Left renal pelvis (tissue), 4 donors: Measurements from ENCODE around the gene A2ML1. TPM values are rescaled to one million over a fixed set of nuclear protein-coding genes. Genes with fewer than 3 reads are reported as not detected.
"Not testable (repeated sequence)": the region's sequence is repeated elsewhere in the genome, so short reads cannot be mapped to it uniquely, and the experiment has no call there.

Experiments used
- DNase-seq, 4 donors: peaks; one replicate each; pipeline ENCODE4 v3.0.0-alpha.2; 2013; ENCODE audit warnings: low read depth in 4 of 4, low spot score in 3 of 4
- polyA plus RNA-seq, 4 donors: library from polyadenylated mRNA; unstranded; fragments of 120-200 nt; gene quantifications; one replicate each; pipeline ENCODE4 v1.2.1, GENCODE V29; 2013; ENCODE audit not compliant: insufficient read length in 4 of 4

The A2ML1 gene
- polyA plus RNA-seq, 4 donors: 0.10 to 0.64 (median 0.29) TPM

- no peak for DNase-seq
Measured at GRCh38 chr12:8816448-8817050, 5.9 kb upstream of the A2ML1 start.

- no peak for DNase-seq
Measured at GRCh38 chr12:8817856-8818255, 4.6 kb upstream of the A2ML1 start.

DNA sequence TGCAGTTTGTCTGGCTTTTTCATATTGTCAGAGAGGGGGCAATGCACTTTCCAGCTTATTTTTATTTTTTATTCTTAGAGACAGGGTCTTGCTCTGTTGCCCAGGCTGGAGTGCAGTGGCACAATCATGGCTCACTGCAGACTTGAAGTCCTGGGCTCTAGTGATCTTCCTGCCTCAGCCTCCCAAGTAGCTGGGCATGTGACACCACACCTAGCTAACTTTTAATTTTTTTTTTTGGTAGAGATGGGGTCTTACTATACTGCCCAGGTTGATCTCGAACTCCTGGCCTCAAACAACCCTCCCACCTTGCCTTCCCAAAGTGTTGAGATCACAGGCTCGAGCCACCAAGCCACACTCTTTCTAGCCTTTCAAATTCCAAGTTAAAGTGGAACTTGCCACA is 3.9 kb upstream of the A2ML1 start:
- no peak for DNase-seq

DNA sequence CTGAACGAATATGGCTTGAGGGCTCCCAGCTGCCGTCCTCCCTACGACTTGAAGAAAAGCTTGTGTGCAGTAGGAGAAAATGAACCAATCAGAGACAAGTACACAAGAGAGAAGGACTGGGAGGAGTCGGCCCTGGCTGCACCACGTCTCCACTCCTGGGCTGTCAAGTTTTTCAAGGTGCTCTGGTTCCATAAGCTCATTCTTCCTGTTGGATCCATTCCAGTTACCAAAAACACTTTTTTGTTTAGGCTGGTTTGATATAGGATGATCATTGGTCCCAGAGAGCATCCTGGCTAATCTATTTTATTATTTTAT is 2.8 kb upstream of the A2ML1 start:
- no peak for DNase-seq

DNA sequence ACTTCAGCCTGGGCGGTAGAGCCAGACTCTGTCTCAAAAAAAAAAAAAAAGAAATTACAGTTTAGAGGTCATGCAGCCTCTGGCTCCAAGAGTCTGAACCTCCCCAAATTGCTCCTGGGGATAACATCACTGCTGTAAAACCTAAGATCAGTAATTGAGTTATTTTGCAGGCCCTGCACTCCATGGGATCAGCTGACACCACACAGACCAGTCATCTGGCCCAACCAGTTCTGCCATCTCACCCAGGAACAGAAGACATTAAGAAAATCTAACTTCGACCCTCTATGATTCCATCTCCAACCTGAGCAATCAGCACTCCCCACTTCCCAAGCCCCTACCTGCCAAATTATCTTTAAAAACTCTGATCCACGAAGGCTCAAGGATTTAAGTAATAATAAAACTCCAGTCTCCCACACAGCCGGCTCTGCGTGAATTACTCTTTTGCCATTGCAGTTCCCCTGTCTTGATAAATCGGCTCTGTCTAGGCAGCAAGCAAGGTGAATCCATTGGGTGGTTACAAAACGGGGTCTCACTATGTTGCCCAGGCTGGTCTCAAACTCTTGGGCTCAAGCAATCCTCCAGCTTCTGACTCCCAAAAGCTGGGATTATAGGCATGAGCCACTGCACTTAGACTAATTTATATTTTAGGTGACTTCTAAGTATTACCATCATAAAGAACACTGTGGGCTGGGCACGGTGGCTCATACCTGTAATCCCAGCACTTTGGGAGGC is 1.6 kb upstream of the A2ML1 start:
- DNase-seq: not testable (repeated sequence)

- DNase-seq: no peak
Measured at GRCh38 chr12:8821591-8821990, 830 bp upstream of the A2ML1 start.

GRCh38 chr12:8823565-8824300 is 1.3 kb downstream of the A2ML1 start:
- DNase-seq: no peak

- no peak for DNase-seq
Measured at GRCh38 chr12:8827551-8828256, 5.3 kb downstream of the A2ML1 start.

- DNase-seq: no peak
Measured at GRCh38 chr12:8828257-8829124, 6.1 kb downstream of the A2ML1 start.

- no peak for DNase-seq
Measured at GRCh38 chr12:8829125-8829518, 6.7 kb downstream of the A2ML1 start.

DNA sequence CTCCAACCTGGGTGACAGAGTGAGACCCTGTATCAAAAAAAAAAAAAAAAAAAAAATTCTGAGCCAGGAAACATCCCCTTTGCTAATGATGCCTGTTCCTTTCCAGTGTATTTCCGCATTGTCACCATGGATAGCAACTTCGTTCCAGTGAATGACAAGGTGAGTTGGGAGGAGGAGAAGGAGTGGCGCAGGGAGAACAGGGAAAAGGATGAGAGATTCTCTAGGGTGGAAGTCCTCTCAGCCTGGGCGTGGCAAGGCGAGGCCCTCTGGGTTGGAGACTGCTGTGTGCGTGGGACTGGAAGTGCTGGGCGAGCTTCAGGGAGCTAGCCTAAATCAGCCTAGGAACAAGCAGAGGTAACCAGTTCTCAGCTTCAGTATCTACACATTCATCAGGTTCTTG is 7.2 kb downstream of the A2ML1 start:
- DNase-seq: no peak

DNA sequence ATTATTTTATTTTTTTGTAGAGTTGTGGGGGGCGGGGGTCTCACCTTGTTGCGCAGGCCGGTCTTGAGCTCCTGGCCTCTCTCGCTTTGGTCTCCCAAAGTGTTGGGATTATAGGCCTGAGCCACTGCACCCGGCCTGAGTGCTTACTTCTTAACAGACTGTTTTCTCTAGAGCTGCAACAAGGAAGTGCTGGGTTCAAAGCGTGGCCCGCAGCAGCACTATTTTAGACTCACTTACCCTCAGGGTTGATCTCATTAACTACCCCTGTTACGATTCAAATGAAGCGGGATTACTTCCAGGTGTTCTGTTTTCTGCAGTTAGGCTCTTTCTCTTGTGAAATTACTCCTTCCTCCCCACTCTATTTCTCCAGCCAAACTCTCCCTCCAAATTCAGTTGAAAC is 8.7 kb downstream of the A2ML1 start:
- DNase-seq: no peak

- no peak for DNase-seq
Measured at GRCh38 chr12:8832500-8832899, 10.1 kb downstream of the A2ML1 start.

DNA sequence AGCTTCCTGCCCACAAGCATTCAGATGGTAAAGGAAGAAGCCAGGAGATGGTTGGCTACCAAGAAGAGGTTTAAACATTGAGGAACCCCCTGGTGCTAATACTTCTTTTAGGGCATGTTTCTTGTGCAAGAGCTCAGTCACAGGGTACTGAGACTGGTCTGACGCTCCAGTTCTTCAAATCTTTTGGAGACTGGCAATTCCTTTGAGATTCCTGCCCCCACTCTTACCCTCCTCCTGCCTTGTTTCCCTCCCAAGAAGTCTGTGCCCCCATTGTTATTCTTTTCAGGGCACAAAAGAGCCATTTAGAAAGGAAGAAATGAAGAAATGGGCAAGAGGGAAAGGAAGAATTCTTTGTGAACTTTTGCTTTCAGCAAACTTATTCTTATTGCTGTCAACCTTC is 11.8 kb downstream of the A2ML1 start:
- no peak for DNase-seq

GRCh38 chr12:8837291-8837690 is 14.9 kb downstream of the A2ML1 start:
- DNase-seq: no peak

DNA sequence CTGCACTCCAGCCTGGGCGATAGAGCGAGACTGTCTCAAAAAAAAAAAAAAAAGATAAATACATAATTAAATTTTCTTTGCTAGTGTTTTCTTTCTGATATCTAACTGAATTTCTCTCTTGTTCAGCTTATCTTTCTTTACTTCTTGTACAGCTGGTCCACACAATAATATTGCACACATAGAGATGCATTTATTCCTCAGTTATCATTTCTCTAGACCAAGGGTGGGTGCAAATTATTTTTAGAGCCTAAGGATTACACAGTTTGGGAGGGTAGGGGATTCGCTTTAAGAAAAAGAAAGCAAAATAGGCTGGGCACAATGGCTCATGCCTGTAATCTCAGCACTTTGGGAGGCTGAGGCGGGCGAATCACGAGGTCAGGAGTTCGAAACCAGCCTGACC is 17.9 kb downstream of the A2ML1 start:
- no peak for DNase-seq

GRCh38 chr12:8840938-8841633 is 18.7 kb downstream of the A2ML1 start:
- no peak for DNase-seq

- DNase-seq: no peak
Measured at GRCh38 chr12:8841778-8842177, 19.4 kb downstream of the A2ML1 start.

DNA sequence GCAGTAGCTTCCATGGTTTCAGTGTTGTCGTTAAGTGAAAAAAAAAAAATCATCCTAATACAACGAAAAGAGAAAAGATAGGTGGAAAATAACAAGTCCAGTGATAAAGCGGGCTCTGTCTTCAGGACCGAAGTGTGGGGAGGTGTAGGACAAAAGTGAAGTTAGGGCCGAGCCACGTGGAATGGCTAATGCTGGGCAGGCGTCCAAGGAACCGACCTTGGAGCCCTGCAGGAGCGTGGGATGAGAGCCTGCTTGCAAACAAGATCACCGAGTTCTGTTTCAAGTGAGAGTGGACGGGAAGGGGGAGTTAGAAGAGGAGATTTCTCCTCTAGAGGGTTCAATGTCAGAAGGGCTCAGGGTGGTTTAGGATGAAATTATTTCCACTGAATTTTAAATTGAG is 22.2 kb downstream of the A2ML1 start:
- DNase-seq: peak in 1 of 4 donors; percentile 10

- DNase-seq: no peak
Measured at GRCh38 chr12:8846305-8846704, 23.9 kb downstream of the A2ML1 start.
